Measurements from ENCODE around the gene TFF3.

GRCh38 chr21:42324896-42325295 is 9.7 kb upstream of the TFF3 start:
- TF ChIP-seq, protein P1, sequence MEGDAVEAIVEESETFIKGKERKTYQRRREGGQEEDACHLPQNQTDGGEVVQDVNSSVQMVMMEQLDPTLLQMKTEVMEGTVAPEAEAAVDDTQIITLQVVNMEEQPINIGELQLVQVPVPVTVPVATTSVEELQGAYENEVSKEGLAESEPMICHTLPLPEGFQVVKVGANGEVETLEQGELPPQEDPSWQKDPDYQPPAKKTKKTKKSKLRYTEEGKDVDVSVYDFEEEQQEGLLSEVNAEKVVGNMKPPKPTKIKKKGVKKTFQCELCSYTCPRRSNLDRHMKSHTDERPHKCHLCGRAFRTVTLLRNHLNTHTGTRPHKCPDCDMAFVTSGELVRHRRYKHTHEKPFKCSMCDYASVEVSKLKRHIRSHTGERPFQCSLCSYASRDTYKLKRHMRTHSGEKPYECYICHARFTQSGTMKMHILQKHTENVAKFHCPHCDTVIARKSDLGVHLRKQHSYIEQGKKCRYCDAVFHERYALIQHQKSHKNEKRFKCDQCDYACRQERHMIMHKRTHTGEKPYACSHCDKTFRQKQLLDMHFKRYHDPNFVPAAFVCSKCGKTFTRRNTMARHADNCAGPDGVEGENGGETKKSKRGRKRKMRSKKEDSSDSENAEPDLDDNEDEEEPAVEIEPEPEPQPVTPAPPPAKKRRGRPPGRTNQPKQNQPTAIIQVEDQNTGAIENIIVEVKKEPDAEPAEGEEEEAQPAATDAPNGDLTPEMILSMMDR (conservative IDR thresholded peaks at IDR 0.05; ENCODE audit: low read length): no peak
- TF ChIP-seq EZH2phosphoT487 (IDR thresholded peaks at IDR 0.05; ENCODE audit: borderline replicate concordance, low read depth, low read length): no peak
